Activated naive CD4-positive, alpha-beta T cell (primary cell): ENCODE measurements around the gene GSTM1.

Source experiments
- DNase-seq, 4 experiments: peaks; one replicate each; lab custom pipeline; 2025; lab: John Stamatoyannopoulos, UW

Gene GSTM1

DNA sequence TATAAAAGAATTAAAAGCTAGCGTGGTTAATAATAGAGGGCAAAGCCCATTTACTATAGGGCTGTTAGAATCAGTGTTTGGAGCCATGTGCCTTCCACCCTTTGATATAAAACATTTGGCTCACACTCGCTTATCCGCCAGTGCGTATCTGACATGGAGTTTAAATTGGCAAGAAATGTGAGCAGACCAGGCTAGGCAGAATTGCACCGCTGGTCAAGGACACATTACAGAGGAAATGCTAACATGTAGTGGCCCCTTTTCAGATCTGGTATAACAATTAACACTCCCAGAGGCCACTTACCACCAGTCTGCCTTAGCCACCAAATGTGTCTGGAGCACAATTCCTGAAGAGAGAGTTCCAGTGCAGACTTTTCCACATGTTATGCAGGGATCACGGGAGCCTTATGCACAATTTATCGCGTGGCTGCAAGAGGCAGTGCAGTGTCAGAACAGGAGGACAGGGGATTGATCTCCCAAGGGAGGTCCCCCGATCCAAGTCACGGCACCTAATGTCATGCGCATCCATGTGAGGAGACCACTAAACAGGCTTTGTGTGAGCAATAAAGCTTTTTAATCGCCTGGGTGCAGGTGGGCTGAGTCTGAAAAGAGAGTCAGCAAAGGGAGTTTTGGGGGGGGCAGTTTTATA lies 39.2 kb downstream of the GSTM1 start:
- no peak for DNase-seq

DNA sequence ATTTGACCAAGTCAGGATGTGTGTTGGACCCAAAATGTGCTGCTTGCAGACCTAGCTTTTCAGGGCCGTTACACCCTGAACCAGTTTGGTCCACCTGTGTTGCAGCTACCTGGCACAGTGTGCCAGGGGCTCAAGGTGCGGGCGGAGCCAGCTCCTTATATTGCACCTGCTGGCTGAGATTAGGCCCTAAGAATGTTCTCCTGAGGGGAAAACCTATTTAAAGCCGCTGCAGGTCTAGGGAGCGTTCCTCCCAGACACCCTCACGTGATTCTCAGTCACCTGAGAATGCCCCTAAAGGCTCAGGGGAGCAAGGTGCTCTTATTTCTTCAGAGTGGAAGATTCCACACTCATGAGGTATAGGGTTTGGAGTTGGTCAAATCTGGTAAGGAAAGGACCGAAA lies 41.3 kb downstream of the GSTM1 start:
- DNase-seq, result no peak

DNA sequence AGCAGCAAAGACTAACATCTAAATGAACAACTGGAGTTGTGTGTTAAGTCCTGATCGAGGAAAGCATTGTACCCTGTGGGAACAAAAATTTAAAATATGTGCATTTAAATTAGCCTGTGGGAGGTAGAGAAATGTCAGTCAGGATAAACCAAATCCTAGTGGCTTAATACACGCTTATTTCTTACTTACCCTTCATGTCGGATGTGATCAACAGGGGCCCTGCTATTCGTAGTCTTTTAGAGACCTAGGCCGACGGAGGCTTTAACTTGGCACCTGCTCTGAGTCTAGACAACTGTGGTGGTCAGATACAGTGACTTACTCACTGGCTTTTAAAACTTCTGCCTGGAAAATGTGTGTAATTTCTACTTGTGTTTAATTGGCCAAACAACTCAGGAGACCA lies 43.0 kb downstream of the GSTM1 start:
- no peak for DNase-seq

DNA sequence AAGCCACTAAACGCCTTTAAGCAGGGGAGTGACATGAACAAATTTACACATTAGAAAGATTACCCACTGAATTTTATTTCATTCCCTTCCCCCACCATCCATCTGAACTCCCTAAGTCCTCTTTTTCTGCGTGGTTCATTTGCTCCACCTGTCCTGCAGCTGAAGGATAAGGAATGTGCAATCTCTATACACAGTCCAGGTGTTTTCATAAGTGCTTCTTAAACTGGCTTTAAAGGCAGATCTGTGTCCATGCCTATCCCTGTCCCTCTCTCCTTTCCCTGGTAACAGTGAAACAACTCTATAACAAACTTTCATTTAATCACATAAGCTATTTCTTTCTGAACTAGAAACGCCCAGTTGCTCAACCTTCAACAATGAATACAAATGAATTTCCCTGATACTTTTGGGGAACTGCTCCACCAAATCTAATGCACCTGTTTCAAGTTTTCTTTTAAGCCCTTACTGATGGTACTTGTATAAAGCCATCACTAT lies 44.8 kb downstream of the GSTM1 start:
- no peak for DNase-seq

DNA sequence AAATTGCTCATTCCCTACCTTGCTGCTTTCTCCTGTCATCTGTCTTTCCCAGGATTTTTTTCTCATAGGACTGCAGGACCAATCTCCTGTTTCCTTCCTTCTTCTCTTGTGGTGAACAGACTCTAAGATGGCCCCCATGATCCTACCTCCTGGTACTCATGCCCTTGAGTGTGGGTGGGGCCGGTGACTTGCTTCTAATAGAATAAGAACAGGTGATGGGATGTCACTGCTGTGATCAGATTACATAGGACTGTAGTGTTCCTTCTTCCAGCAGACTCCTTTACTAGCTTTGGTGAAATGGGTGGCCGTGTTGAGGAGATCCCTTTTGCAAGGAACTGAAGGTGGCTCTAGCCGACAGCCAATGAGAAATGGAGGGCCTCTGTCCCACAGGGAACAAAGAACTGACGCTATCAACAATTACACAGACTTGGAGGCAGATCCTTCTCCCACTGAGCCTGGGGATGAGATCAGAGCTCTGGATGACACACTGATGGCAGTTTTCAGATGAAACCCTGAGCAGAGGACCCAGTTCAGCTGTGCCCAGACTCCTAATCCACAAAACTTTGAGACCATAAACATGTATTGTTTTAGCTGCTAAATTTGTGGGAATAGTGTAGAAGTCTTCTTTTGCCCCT lies 45.7 kb downstream of the GSTM1 start:
- DNase-seq, result no peak

DNA sequence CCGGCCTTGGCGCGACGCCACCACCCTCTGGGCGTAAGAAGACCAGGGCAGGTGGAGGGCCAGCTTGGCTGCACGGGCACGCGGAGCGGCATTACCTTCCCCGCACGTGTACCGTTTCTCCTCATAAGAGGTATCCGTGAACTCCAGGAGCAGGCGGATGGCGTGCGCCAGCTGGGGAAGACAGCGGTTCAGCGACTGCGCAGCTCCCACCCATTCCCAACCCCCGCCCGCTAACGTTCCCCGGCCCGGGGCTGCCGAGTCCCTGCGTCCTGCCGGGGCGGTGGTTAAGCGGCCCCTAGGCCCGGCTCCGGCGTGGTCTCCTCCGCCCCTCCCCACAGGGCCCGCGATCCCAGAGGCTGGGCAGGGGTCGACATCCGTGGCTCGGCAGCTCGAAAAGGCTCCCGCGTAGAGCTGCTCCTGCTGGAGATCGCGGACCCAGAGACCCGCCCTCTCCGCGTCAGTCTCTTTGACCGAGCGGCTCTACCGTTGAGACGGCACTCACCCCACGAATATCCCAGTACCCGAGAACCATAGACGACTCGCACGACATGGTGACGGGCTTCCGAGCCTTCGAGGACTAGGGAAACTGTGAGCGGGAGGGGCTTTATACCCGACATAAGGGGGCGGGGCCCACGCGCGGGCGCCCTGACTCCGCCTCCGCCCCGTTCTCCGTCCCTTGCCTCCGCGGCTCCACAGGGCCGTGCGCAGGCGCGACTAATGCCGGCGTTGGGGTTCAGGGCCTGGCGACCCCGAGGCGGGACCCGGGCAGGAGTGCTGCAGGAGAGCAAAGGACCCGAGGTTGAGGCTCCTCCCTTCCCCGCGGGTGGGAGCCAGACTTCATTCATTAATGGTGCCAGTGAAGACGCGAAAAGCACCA lies 52.4 kb downstream of the GSTM1 start:
- DNase-seq, result peak; percentile 45 to 83 (median 70)

DNA sequence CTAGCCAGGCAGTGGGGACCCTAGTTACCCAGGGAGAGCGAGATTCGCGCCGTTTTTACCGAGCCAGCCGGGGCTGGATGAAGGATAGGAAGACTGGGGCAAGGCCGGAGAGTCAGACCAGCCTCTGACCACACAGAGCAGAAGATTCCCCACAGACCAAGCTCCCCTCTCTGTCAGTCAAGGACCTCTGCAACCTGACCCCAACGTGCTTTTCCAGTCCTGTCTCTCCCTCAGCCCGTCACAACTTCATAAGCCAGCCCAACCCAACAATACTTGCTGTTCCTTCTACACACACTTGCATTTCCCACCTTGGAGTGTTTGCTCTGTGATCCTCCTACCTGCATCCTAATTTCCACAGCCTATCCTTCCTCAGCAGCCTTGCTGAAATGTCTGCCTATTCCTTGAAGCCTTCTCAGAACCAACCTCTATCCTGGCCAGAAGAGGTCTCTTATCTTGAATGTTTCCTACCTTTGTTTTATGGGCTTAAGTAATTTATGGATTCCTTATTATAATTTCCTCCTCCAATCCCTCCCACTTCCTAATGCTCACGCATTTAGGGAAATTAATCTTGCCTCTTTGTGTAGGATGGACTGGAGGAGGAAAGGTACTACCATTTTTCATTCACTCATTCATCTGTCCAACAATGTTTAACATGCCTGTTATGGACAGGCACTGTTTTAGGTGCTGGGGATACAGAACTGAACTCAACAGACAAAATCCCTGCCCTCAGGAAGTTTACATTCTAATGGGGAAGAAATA lies 53.2 kb downstream of the GSTM1 start, which contains the start of gene GSTM3:
Gene GSTM3, minus strand, starts transcription at position 424 of the 759 bp plus-strand sequence. CDS start 751 bp downstream, outside the sequence.
- DNase-seq, result no peak
